ENCODE measurements around the gene CNTNAP1. TPM values are rescaled to one million over a fixed set of nuclear protein-coding genes. Genes with fewer than 3 reads are reported as not detected.

The CNTNAP1 gene
- total and polyA plus RNA-seq, 4 donors: 19.8 to 70.9 (median 59.0) TPM

GRCh38 chr17:42748202-42748907 is 66.0 kb downstream of the CNTNAP1 start:
- Histone ChIP-seq H3K4me3 (ENCODE audit: low read depth, low read length) (no peak overlapping the region), H3K4me1 (ENCODE audit: control insufficient read depth, insufficient read depth, low read length) (peaks cover 17% of the 10 kb centered on the region), H3K27me3 (ENCODE audit: control insufficient read depth, insufficient read depth, low read length) (peaks cover 2% of the 10 kb centered on the region), H3K36me3 (ENCODE audit: control insufficient read depth, insufficient read depth, low read length) (no peaks in the 10 kb centered on the region), H3K27ac (ENCODE audit: low read depth, low read length) (peak overlapping the region; percentile 74), H3K9me3 (ENCODE audit: control insufficient read depth, insufficient read depth, low read length) (no peaks in the 10 kb centered on the region)
- peak in 1 of 6 donors; percentile 24 for DNase-seq (ENCODE audit: low read depth in 4 of 6, low spot score in 6 of 6)
- WGBS (ENCODE audit: insufficient coverage): 56% methylated on average over 5 of the region's 7 CpGs

- no peaks in the 10 kb centered on the region for H3K36me3 ChIP-seq (ENCODE audit: control insufficient read depth, insufficient read depth, low read length)
- H3K27ac ChIP-seq (ENCODE audit: low read depth, low read length): peak overlapping the region; percentile 74
- H3K9me3 ChIP-seq (ENCODE audit: control insufficient read depth, insufficient read depth, low read length): no peaks in the 10 kb centered on the region
- peak in 1 of 6 donors; percentile 57 for DNase-seq (ENCODE audit: low read depth in 4 of 6, low spot score in 6 of 6)
- no peak overlapping the region for H3K4me3 ChIP-seq (ENCODE audit: low read depth, low read length)
- H3K27me3 ChIP-seq (ENCODE audit: control insufficient read depth, insufficient read depth, low read length): peaks cover 2% of the 10 kb centered on the region
- H3K4me1 ChIP-seq (ENCODE audit: control insufficient read depth, insufficient read depth, low read length): peaks cover 11% of the 10 kb centered on the region
- 68% methylated on average over 8 of the region's 11 CpGs for WGBS (ENCODE audit: insufficient coverage)
Measured at GRCh38 chr17:42748908-42749798, 66.8 kb downstream of the CNTNAP1 start.

Small RNAs within 50 kb of the gene (small RNA-seq; reads per million reads assigned to genes)
- not detected for gene MIR6780A (ENCODE audit: low replicate concordance)

Other genes starting within 250 kb of the CNTNAP1 start
- gene ATP6V0A1, start 223.7 kb upstream of the CNTNAP1 start, total RNA-seq: 100 to 1,000 TPM in 1 of 2 donors, 10 to 100 TPM in 1; 71.1 to 321 TPM
- gene ATP6V0A1, start 223.7 kb upstream of the CNTNAP1 start, polyA plus RNA-seq (ENCODE audit: insufficient read length in 2 of 2): 100 to 1,000 TPM; 179 to 218 TPM
- gene NAGLU, start 146.3 kb upstream of the CNTNAP1 start, total RNA-seq: 10 to 100 TPM; 13.0 to 24.2 TPM
- gene NAGLU, start 146.3 kb upstream of the CNTNAP1 start, polyA plus RNA-seq (ENCODE audit: insufficient read length in 2 of 2): 10 to 100 TPM; 17.2 to 23.4 TPM
- 1 to 10 TPM in 1 of 2 donors, under 1 TPM in 1; 0.69 to 5.2 TPM for gene HSD17B1, start 129.6 kb upstream of the CNTNAP1 start, total RNA-seq
- 1 to 10 TPM; 5.2 to 6.8 TPM for gene HSD17B1, start 129.6 kb upstream of the CNTNAP1 start, polyA plus RNA-seq (ENCODE audit: insufficient read length in 2 of 2)
- gene COASY, start 120.4 kb upstream of the CNTNAP1 start, total RNA-seq: 10 to 100 TPM; 12.8 to 25.7 TPM
- gene COASY, start 120.4 kb upstream of the CNTNAP1 start, polyA plus RNA-seq (ENCODE audit: insufficient read length in 2 of 2): 10 to 100 TPM; 44.8 to 49.7 TPM
- gene MLX, start 115.4 kb upstream of the CNTNAP1 start, total RNA-seq: 10 to 100 TPM; 20.3 to 23.7 TPM
- 10 to 100 TPM; 36.7 to 45.4 TPM for gene MLX, start 115.4 kb upstream of the CNTNAP1 start, polyA plus RNA-seq (ENCODE audit: insufficient read length in 2 of 2)
- 1 to 10 TPM; 5.9 to 10.0 TPM for gene PSMC3IP, start 104.8 kb upstream of the CNTNAP1 start, total RNA-seq
- gene PSMC3IP, start 104.8 kb upstream of the CNTNAP1 start, polyA plus RNA-seq (ENCODE audit: insufficient read length in 2 of 2): 10 to 100 TPM; 18.3 to 24.1 TPM
- gene RETREG3, start 73.2 kb upstream of the CNTNAP1 start, total RNA-seq: 10 to 100 TPM; 41.1 to 50.4 TPM
- gene RETREG3, start 73.2 kb upstream of the CNTNAP1 start, polyA plus RNA-seq (ENCODE audit: insufficient read length in 2 of 2): 10 to 100 TPM; 30.0 to 41.7 TPM
- gene TUBG1, start 72.8 kb upstream of the CNTNAP1 start, total RNA-seq: 10 to 100 TPM; 17.0 to 42.9 TPM
- gene TUBG1, start 72.8 kb upstream of the CNTNAP1 start, polyA plus RNA-seq (ENCODE audit: insufficient read length in 2 of 2): 10 to 100 TPM; 56.9 to 67.4 TPM
- 10 to 100 TPM; 21.1 to 26.9 TPM for gene TUBG2, start 23.2 kb upstream of the CNTNAP1 start, total RNA-seq
- gene TUBG2, start 23.2 kb upstream of the CNTNAP1 start, polyA plus RNA-seq (ENCODE audit: insufficient read length in 2 of 2): 10 to 100 TPM; 62.2 to 85.6 TPM
- gene PLEKHH3, start 5.5 kb upstream of the CNTNAP1 start, total RNA-seq: 10 to 100 TPM in 1 of 2 donors, 1 to 10 TPM in 1; 5.5 to 23.7 TPM
- 10 to 100 TPM; 16.9 to 26.4 TPM for gene PLEKHH3, start 5.5 kb upstream of the CNTNAP1 start, polyA plus RNA-seq (ENCODE audit: insufficient read length in 2 of 2)
- 1 to 10 TPM; 1.3 to 4.4 TPM for gene CCR10, start 688 bp upstream of the CNTNAP1 start, total RNA-seq
- 1 to 10 TPM; 2.7 to 5.2 TPM for gene CCR10, start 688 bp upstream of the CNTNAP1 start, polyA plus RNA-seq (ENCODE audit: insufficient read length in 2 of 2)
- 10 to 100 TPM; 28.7 to 42.5 TPM for gene EZH1, start 62.5 kb downstream of the CNTNAP1 start, total RNA-seq
- gene EZH1, start 62.5 kb downstream of the CNTNAP1 start, polyA plus RNA-seq (ENCODE audit: insufficient read length in 2 of 2): 10 to 100 TPM; 43.0 to 53.5 TPM
- gene RAMP2, start 78.7 kb downstream of the CNTNAP1 start, total RNA-seq: 100 to 1,000 TPM in 1 of 2 donors, 10 to 100 TPM in 1; 25.2 to 106 TPM
- gene RAMP2, start 78.7 kb downstream of the CNTNAP1 start, polyA plus RNA-seq (ENCODE audit: insufficient read length in 2 of 2): 100 to 1,000 TPM in 1 of 2 donors, 10 to 100 TPM in 1; 79.3 to 100 TPM
- 100 to 1,000 TPM in 1 of 2 donors, 10 to 100 TPM in 1; 39.6 to 106 TPM for gene VPS25, start 90.9 kb downstream of the CNTNAP1 start, total RNA-seq
- 10 to 100 TPM; 54.1 to 64.9 TPM for gene VPS25, start 90.9 kb downstream of the CNTNAP1 start, polyA plus RNA-seq (ENCODE audit: insufficient read length in 2 of 2)
- gene WNK4, start 98.1 kb downstream of the CNTNAP1 start, total RNA-seq: 10 to 100 TPM in 1 of 2 donors, 1 to 10 TPM in 1; 3.5 to 11.2 TPM
- gene WNK4, start 98.1 kb downstream of the CNTNAP1 start, polyA plus RNA-seq (ENCODE audit: insufficient read length in 2 of 2): 10 to 100 TPM in 1 of 2 donors, 1 to 10 TPM in 1; 1.9 to 14.1 TPM
- gene COA3, start 116.2 kb downstream of the CNTNAP1 start, total RNA-seq: 100 to 1,000 TPM in 1 of 2 donors, 10 to 100 TPM in 1; 83.3 to 152 TPM
- gene COA3, start 116.2 kb downstream of the CNTNAP1 start, polyA plus RNA-seq (ENCODE audit: insufficient read length in 2 of 2): 100 to 1,000 TPM; 126 to 127 TPM
- gene CNTD1, start 116.3 kb downstream of the CNTNAP1 start, total RNA-seq: 1 to 10 TPM in 1 of 2 donors, under 1 TPM in 1; 0.50 to 1.3 TPM
- gene CNTD1, start 116.3 kb downstream of the CNTNAP1 start, polyA plus RNA-seq (ENCODE audit: insufficient read length in 2 of 2): 1 to 10 TPM; 1.3 to 2.8 TPM
- 10 to 100 TPM; 72.9 to 87.0 TPM for gene BECN1, start 141.8 kb downstream of the CNTNAP1 start, total RNA-seq
- gene BECN1, start 141.8 kb downstream of the CNTNAP1 start, polyA plus RNA-seq (ENCODE audit: insufficient read length in 2 of 2): 10 to 100 TPM; 60.5 to 65.1 TPM
- gene PSME3, start 150.9 kb downstream of the CNTNAP1 start, total RNA-seq: 10 to 100 TPM; 55.8 to 59.2 TPM
- 10 to 100 TPM; 96.6 to 98.5 TPM for gene PSME3, start 150.9 kb downstream of the CNTNAP1 start, polyA plus RNA-seq (ENCODE audit: insufficient read length in 2 of 2)
- 1 to 10 TPM; 1.2 to 1.3 TPM for gene AOC2, start 162.0 kb downstream of the CNTNAP1 start, total RNA-seq
- 1 to 10 TPM; 3.3 to 4.1 TPM for gene AOC2, start 162.0 kb downstream of the CNTNAP1 start, polyA plus RNA-seq (ENCODE audit: insufficient read length in 2 of 2)
- gene AOC3, start 168.7 kb downstream of the CNTNAP1 start, total RNA-seq: 1 to 10 TPM; 2.7 to 6.2 TPM
- 1 to 10 TPM; 2.9 to 3.0 TPM for gene AOC3, start 168.7 kb downstream of the CNTNAP1 start, polyA plus RNA-seq (ENCODE audit: insufficient read length in 2 of 2)
- under 1 TPM in 1 of 2 donors, not detected in 1; 0.06 TPM for gene G6PC1, start 218.3 kb downstream of the CNTNAP1 start, total RNA-seq
- gene G6PC1, start 218.3 kb downstream of the CNTNAP1 start, polyA plus RNA-seq (ENCODE audit: insufficient read length in 2 of 2): under 1 TPM; 0.05 to 0.11 TPM

All from spinal cord (tissue), 10 donors.